B cell (primary cell): Measurements from ENCODE around the gene ADPRM. TPM values are rescaled to one million over a fixed set of nuclear protein-coding genes. Genes with fewer than 3 reads are reported as not detected.
A peak's percentile ranks its signal among the peaks of the same experiment; 100 is the strongest.
"Not testable (repeated sequence)": the region's sequence is repeated elsewhere in the genome, so short reads cannot be mapped to it uniquely, and the experiment has no call there.

Experiments
- ATAC-seq: fragments of 200-7000 bp; cut with Tn5 transposase; one replicate; pipeline ENCODE4 v1.10.0; 2021; ENCODE audit warnings: low read depth, mild to moderate bottlenecking, moderate number of reproducible peaks, moderate library complexity
- CTCF ChIA-PET: fragments of 350-600 bp; sonication (Branson Sonifier 250); formaldehyde crosslinking; loops from one replicate; lab custom pipeline; 2021; ENCODE audit warnings: antibody characterized with exemption, inconsistent platforms; lab: Charles Lee
- POLR2A ChIA-PET: fragments of 350-600 bp; sonication (Branson Sonifier 250); formaldehyde crosslinking; loops from one replicate; lab custom pipeline; 2021; ENCODE audit warnings: antibody characterized with exemption; lab: Charles Lee
- DNase-seq: peaks from one replicate; pipeline ENCODE4 v3.0.0; 2013
- H2AFZ ChIP-seq: 2 replicates; pipeline ENCODE4 v1.6.1; 2012; ENCODE audit warnings: mild to moderate bottlenecking, low read depth, low read length; ENCODE audit not compliant: insufficient read depth, poor library complexity, severe bottlenecking
- H3K27ac ChIP-seq, 2 donors: 1 replicate in 1 of 2; 2 replicates in 1 of 2; pipeline ENCODE4 v1.5.1; 2012 to 2013; ENCODE audit warnings: low read length in 2 of 2, mild to moderate bottlenecking in 2 of 2, moderate library complexity in 1 of 2
- H3K27me3 ChIP-seq, 4 experiments: fragments of 200-600 bp in 1 of 4; sonication (generic) in 1 of 4; replicated peaks in 1 of 4; 1 replicate in 2 of 4; 2 replicates in 2 of 4; pipeline versions ENCODE4 v1.6.1 to v1.7.0; 2013 to 2016; ENCODE audit warnings: low read length in 3 of 4, mild to moderate bottlenecking in 2 of 4, mixed read lengths in 1 of 4, moderate library complexity in 1 of 4; ENCODE audit not compliant: insufficient read depth in 4 of 4, control insufficient read depth in 3 of 4; ENCODE audit errors: control extremely low read depth in 1 of 4
- H3K36me3 ChIP-seq, 2 experiments: replicated peaks in 1 of 2; 1 replicate in 1 of 2; 2 replicates in 1 of 2; pipeline versions ENCODE4 v1.6.1 to v1.7.1; 2013; ENCODE audit warnings: low read length in 1 of 2; ENCODE audit not compliant: insufficient read depth in 2 of 2, control insufficient read depth in 1 of 2; ENCODE audit errors: control extremely low read depth in 1 of 2, extremely low read depth in 1 of 2
- H3K4me1 ChIP-seq, 2 donors: fragments of 200-600 bp in 1 of 2; sonication (generic) in 1 of 2; 1 replicate in 1 of 2; 2 replicates in 1 of 2; pipeline versions ENCODE4 v1.5.1 to v1.6.1; 2013 to 2017; ENCODE audit warnings: low read length in 2 of 2; ENCODE audit not compliant: control insufficient read depth in 2 of 2, insufficient read depth in 2 of 2
- H3K4me2 ChIP-seq: replicated peaks from 2 replicates; pipeline ENCODE3; 2012; ENCODE audit warnings: mild to moderate bottlenecking, low read depth, low read length; ENCODE audit not compliant: poor library complexity, severe bottlenecking
- H3K4me3 ChIP-seq, 5 experiments: fragments of 200-600 bp in 1 of 5; sonication (generic) in 1 of 5; 1 replicate in 3 of 5; 2 replicates in 2 of 5; pipeline versions ENCODE4 v1.5.1 to v1.7.0; 2011 to 2016; ENCODE audit warnings: low read length in 4 of 5, mild to moderate bottlenecking in 4 of 5, low read depth in 2 of 5, control low read depth in 1 of 5, moderate library complexity in 1 of 5; ENCODE audit not compliant: insufficient read depth in 1 of 5; ENCODE audit errors: control extremely low read depth in 1 of 5, extremely low read depth in 1 of 5
- H3K79me2 ChIP-seq: fragments of 200-600 bp; sonication (generic); one replicate; pipeline ENCODE4 v1.6.0; 2016; ENCODE audit warnings: low read length; ENCODE audit not compliant: control insufficient read depth, insufficient read depth
- H3K9ac ChIP-seq: fragments of 200-600 bp; sonication (generic); 2 replicates; pipeline ENCODE4 v1.6.1; 2017; ENCODE audit warnings: mild to moderate bottlenecking, low read length, moderate library complexity
- H3K9me3 ChIP-seq, 3 donors: one replicate each; pipeline versions ENCODE4 v1.6.1 to v1.7.1; 2013; ENCODE audit warnings: low read length in 2 of 3; ENCODE audit not compliant: control insufficient read depth in 2 of 3, insufficient read depth in 1 of 3; ENCODE audit errors: control extremely low read depth in 1 of 3
- H4K20me1 ChIP-seq: 2 replicates; pipeline ENCODE4 v1.6.0; 2012; ENCODE audit warnings: mild to moderate bottlenecking, low read length; ENCODE audit not compliant: insufficient read depth, control insufficient read depth, poor library complexity, severe bottlenecking
- H3K27ac Mint-ChIP-seq: one replicate; pipeline ENCODE4 v1.8.0; 2021; ENCODE audit warnings: mixed read lengths
- H3K27me3 Mint-ChIP-seq: one replicate; pipeline ENCODE4 v1.8.0; 2021; ENCODE audit warnings: mixed read lengths
- H3K4me1 Mint-ChIP-seq: one replicate; pipeline ENCODE4 v1.8.0; 2021; ENCODE audit warnings: mixed read lengths
- H3K4me3 Mint-ChIP-seq: one replicate; pipeline ENCODE4 v1.8.0; 2021; ENCODE audit warnings: mixed read lengths
- H3K9me3 Mint-ChIP-seq: one replicate; pipeline ENCODE4 v1.8.0; 2022; ENCODE audit warnings: mixed read lengths; ENCODE audit not compliant: insufficient read depth
- CTCF ChIP-seq: fragments of 200-600 bp; IDR thresholded peaks from one replicate; pipeline ENCODE4 v1.8.0; 2022; ENCODE audit warnings: antibody characterized with exemption, mild to moderate bottlenecking
- EZH2 ChIP-seq: IDR thresholded peaks from 2 replicates; pipeline ENCODE4 v1.6.1; 2012; ENCODE audit warnings: borderline replicate concordance, low read depth, mild to moderate bottlenecking, moderate library complexity, low read length; ENCODE audit not compliant: insufficient read depth, poor library complexity, severe bottlenecking
- WGBS: methylation state at CpG from one replicate; pipeline ENCODE4 v1.1.5; 2013; ENCODE audit warnings: missing lambda C conversion rate; ENCODE audit not compliant: insufficient coverage; 5-methylcytosine and 5-hydroxymethylcytosine counted together
- intact Hi-C: fragments of 100-400 bp; cut with micrococcal nuclease; formaldehyde crosslinking; loops from one replicate; pipeline ENCODE4 v1.10.0; 2022
- polyA plus RNA-seq: library from polyadenylated mRNA; depleted of rRNA; stranded (reverse); fragments of >200 nt; gene quantifications from 2 replicates; pipeline ENCODE4 v1.2.3, GENCODE V29; 2012
- total RNA-seq, 2 donors: library from RNA; stranded (reverse); fragments of 120-200 nt in 1 of 2; gene quantifications; 1 replicate in 1 of 2; 2 replicates in 1 of 2; pipeline versions ENCODE4 v1.2.3 to v1.2.4, GENCODE V29; 2013 to 2022

Gene ADPRM
- total and polyA plus RNA-seq, 2 donors (not counting 1 experiment from before 2014, with no cell fraction given) = 24.3 to 29.1 TPM

- ATAC-seq (peak; percentile 87), DNase-seq (peak; percentile 67)
- peaks cover 15% of the 10 kb centered on the region for H3K4me1 Mint-ChIP-seq
- intact Hi-C loops = loop anchor here (1.0 kb wide), 1 partner anchor 32 kb away; the partner anchor contains the start of genes ADPRM and SCO1
- peak within 1 kb of the TSS; percentile 85 for H3K27ac Mint-ChIP-seq
- Histone ChIP-seq H3K79me2 (no peaks in the 10 kb centered on the region), H3K36me3 (no peaks in the 10 kb centered on the region), H4K20me1 (no peaks in the 10 kb centered on the region), H3K9ac (peak within 1 kb of the TSS; percentile 91), H3K27ac (peak within 1 kb of the TSS; percentile 34 to 75), H3K4me2 (peak within 1 kb of the TSS; percentile 92), H3K27me3 (no peaks in the 10 kb centered on the region), H3K9me3 (no peaks in the 10 kb centered on the region), H3K4me1 (peaks cover 0 to 9% of the 10 kb centered on the region in 2 donors), H2AFZ (peak within 1 kb of the TSS; percentile 93), H3K4me3 (peak within 1 kb of the TSS; percentile 47 to 84 (median 69))
- TF ChIP-seq CTCF = no peak
- no peak for TF ChIP-seq EZH2
- H3K9me3 Mint-ChIP-seq = no peaks in the 10 kb centered on the region
- peaks cover 9% of the 10 kb centered on the region for H3K27me3 Mint-ChIP-seq
- CTCF ChIA-PET = interaction anchor here (2.4 kb wide), 1 partner anchor 34 kb away, joined by 5 read pairs; no protein-coding TSS in a partner anchor
- peak within 1 kb of the TSS; percentile 90 for H3K4me3 Mint-ChIP-seq
- POLR2A ChIA-PET = interaction anchor here (0.6 kb wide), 1 partner anchor 29 kb away, joined by 4 read pairs; no protein-coding TSS in a partner anchor
- 2% methylated on average over 73 of the region's 79 CpGs for WGBS
Measured at GRCh38 chr17:10729334-10730193, 32.2 kb downstream of the ADPRM start, which contains the start of gene TMEM220. TMEM220 (minus strand) TSS chr17:10730023; CDS start chr17:10729851, 172 bp downstream.

GRCh38 chr17:10730247-10730646 lies 32.9 kb downstream of the ADPRM start:
- H3K27me3 ChIP-seq, H3K9me3 ChIP-seq, H3K9me3 Mint-ChIP-seq, H3K4me1 ChIP-seq, H3K36me3 ChIP-seq, H4K20me1 ChIP-seq, H3K79me2 ChIP-seq, ATAC-seq, H3K27me3 Mint-ChIP-seq: not testable (repeated sequence)
- POLR2A ChIA-PET = interaction anchor here (0.7 kb wide), 1 partner anchor 610 kb away, joined by 4 read pairs; no protein-coding TSS in a partner anchor
- H3K4me3 ChIP-seq = peak overlapping the region; percentile 47 to 84 (median 69)
- peak overlapping the region; percentile 34 to 75 for H3K27ac ChIP-seq
- 2% methylated on average over 8 of the region's 15 CpGs for WGBS
- peak; percentile 11 for DNase-seq
- intact Hi-C loops = loop anchor here (1.0 kb wide), 1 partner anchor 33 kb away; the partner anchor contains the start of genes ADPRM and SCO1
- peak overlapping the region; percentile 71 for H3K27ac Mint-ChIP-seq
- peak overlapping the region; percentile 91 for H3K9ac ChIP-seq
- H3K4me2 ChIP-seq = peak overlapping the region; percentile 92
- peak overlapping the region; percentile 90 for H3K4me3 Mint-ChIP-seq
- H2AFZ ChIP-seq = peak overlapping the region; percentile 93
- H3K4me1 Mint-ChIP-seq = peaks cover 15% of the 10 kb centered on the region
- CTCF ChIA-PET = interaction anchor here (0.7 to 2.4 kb wide), 2 partner anchors 34 to 806 kb away, joined by 4 to 5 read pairs; no protein-coding TSS in a partner anchor
